ENCODE data around the gene CGB2.
A peak's percentile ranks its signal among the peaks of the same experiment; 100 is the strongest.
"Not testable (repeated sequence)": the region's sequence is repeated elsewhere in the genome, so short reads cannot be mapped to it uniquely, and the experiment has no call there.

CGB2 gene

DNA sequence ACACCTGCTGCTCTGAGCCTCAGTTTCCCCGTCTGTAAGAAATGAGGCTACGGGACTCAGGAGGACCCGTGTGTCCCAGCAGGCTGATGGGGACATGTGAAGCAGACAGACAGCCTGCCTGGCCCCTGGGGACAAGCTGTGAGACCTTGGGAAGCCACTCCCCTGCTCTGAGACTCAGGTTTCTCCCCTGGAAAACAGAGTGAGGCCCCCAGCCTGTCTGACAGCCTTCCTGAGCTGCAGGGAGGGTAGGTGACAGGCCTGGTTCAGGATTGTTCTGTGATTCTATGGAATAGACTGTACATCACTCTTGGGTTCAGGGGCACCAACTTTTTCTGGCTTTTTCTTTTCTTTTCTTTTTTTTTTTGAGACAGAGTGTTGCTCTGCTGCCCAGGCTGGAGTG, 35.9 kb downstream of the CGB2 start:
- DNase-seq (no peak), ATAC-seq (no peak)

DNA sequence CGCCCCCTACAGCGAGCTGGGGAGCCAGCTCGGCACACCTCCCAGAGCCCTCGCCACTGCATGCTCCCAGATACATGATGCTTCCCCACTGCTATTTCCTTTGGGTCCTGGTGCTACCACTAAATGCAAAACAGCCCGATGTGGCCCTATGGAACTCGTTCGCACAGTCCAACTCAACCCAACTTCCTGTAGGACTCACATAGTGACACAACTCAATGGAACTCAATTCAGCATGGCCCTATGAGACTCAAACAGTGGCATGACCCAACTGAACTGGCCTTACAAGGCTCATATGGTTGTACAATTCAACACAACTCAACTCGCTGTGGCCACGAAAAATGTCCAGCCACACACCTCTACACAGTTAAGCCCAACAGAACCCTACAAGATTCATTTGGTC, 37.3 kb downstream of the CGB2 start:
- ATAC-seq (no peak), DNase-seq (no peak)

DNA sequence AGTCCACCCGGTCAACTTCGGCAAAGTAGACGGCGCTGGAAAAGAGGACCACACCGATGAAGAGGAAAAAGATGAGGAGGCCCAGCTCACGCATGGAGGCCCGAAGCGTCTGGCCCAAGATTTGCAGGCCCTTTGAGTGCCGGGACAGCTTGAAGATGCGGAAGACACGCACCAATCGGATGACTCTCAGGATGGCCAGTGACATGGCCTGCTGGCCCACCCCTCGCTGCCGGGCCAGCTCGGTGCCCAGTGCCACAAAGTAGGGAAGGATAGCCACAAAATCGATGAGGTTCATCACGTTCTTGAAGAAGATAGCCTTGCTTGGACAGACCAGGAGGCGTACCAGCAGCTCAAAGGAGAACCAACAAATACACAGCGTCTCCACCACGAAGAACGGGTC, 38.7 kb downstream of the CGB2 start:
- ATAC-seq (no peak), DNase-seq (no peak)

GRCh38 chr19:49071860-49072547, 40.3 kb downstream of the CGB2 start:
- DNase-seq (peak; percentile 30), ATAC-seq (no peak)

GRCh38 chr19:49073514-49074378, 42.1 kb downstream of the CGB2 start:
- peak; percentile 28 for DNase-seq

GRCh38 chr19:49074869-49075268, 43.2 kb downstream of the CGB2 start:
- DNase-seq, ATAC-seq: not testable (repeated sequence)

More at GRCh38 chr19:49073514-49074378, 42.1 kb downstream of the CGB2 start:
- ATAC-seq = no peak

GRCh38 chr19:49080392-49080791, 48.7 kb downstream of the CGB2 start:
- DNase-seq = no peak
- ATAC-seq = no peak

- no peak for DNase-seq
Observed at GRCh38 chr19:49081273-49081672, 49.6 kb downstream of the CGB2 start.

More at GRCh38 chr19:49081273-49081672, 49.6 kb downstream of the CGB2 start:
- ATAC-seq = no peak
